ENCODE results near the gene GABRB1. TPM values are rescaled to one million over a fixed set of nuclear protein-coding genes. Genes with fewer than 3 reads are reported as not detected.

The GABRB1 gene
- total and polyA plus RNA-seq, 2 experiments from 2014 or later = 0.26 to 0.97 TPM

GRCh38 chr4:47043821-47044220 is 12.5 kb downstream of the GABRB1 start:
- H3K4me3 Mint-ChIP-seq = no peak overlapping the region

More at GRCh38 chr4:47043821-47044220, 12.5 kb downstream of the GABRB1 start:
- Histone ChIP-seq H3K27ac (ENCODE audit: low read depth) (no peak overlapping the region), H3K9me2 (ENCODE audit: insufficient read depth) (0 out of 2 replicates have a peak, but pooled peaks cover 5% of the 10 kb centered on the region), H2AFZ (no peak overlapping the region), H3K36me3 (ENCODE audit: insufficient read depth) (no peaks in the 10 kb centered on the region), H3K79me2 (replicated peaks; ENCODE audit: insufficient read depth) (no peaks in the 10 kb centered on the region), H3F3A (replicated peaks; ENCODE audit: low read depth) (no peaks in the 10 kb centered on the region), H3K4me2 (no peak overlapping the region), H3K4me3 (no peak overlapping the region), H3K4me1 (ENCODE audit: insufficient read depth) (no peaks in the 10 kb centered on the region), H3K27me3 (ENCODE audit: insufficient read depth) (no peaks in the 10 kb centered on the region), H4K20me1 (replicated peaks; ENCODE audit: insufficient read depth) (no peaks in the 10 kb centered on the region)
- no peak for DNase-seq (ENCODE audit: low spot score)
- Mint-ChIP-seq H3K9me3 (no peaks in the 10 kb centered on the region), H3K36me3 (ENCODE audit: low read depth) (no peaks in the 10 kb centered on the region), H3K4me1 (no peaks in the 10 kb centered on the region), H3K27me3 (ENCODE audit: insufficient read depth, low read depth, poor library complexity) (no peaks in the 10 kb centered on the region), H3K27ac (no peak overlapping the region)
- ATAC-seq = no peak
- TF ChIP-seq POLR2AphosphoS5 (IDR thresholded peaks at IDR 0.05; ENCODE audit: low read depth) (no peak), EZH2 (IDR thresholded peaks at IDR 0.05; ENCODE audit: low read depth, unreplicated experiment) (no peak), JUNB (IDR thresholded peaks at IDR 0.05; ENCODE audit: unreplicated experiment) (no peak), EZH2phosphoT487 (IDR thresholded peaks at IDR 0.05; ENCODE audit: unreplicated experiment) (no peak), ZNF114 (CRISPR knock-in tag; IDR thresholded peaks at IDR 0.05) (no peak)
- TF ChIP-seq, protein P1, sequence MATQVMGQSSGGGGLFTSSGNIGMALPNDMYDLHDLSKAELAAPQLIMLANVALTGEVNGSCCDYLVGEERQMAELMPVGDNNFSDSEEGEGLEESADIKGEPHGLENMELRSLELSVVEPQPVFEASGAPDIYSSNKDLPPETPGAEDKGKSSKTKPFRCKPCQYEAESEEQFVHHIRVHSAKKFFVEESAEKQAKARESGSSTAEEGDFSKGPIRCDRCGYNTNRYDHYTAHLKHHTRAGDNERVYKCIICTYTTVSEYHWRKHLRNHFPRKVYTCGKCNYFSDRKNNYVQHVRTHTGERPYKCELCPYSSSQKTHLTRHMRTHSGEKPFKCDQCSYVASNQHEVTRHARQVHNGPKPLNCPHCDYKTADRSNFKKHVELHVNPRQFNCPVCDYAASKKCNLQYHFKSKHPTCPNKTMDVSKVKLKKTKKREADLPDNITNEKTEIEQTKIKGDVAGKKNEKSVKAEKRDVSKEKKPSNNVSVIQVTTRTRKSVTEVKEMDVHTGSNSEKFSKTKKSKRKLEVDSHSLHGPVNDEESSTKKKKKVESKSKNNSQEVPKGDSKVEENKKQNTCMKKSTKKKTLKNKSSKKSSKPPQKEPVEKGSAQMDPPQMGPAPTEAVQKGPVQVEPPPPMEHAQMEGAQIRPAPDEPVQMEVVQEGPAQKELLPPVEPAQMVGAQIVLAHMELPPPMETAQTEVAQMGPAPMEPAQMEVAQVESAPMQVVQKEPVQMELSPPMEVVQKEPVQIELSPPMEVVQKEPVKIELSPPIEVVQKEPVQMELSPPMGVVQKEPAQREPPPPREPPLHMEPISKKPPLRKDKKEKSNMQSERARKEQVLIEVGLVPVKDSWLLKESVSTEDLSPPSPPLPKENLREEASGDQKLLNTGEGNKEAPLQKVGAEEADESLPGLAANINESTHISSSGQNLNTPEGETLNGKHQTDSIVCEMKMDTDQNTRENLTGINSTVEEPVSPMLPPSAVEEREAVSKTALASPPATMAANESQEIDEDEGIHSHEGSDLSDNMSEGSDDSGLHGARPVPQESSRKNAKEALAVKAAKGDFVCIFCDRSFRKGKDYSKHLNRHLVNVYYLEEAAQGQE (IDR thresholded peaks at IDR 0.05; ENCODE audit: unreplicated experiment) = no peak
- TF ChIP-seq, protein P2, sequence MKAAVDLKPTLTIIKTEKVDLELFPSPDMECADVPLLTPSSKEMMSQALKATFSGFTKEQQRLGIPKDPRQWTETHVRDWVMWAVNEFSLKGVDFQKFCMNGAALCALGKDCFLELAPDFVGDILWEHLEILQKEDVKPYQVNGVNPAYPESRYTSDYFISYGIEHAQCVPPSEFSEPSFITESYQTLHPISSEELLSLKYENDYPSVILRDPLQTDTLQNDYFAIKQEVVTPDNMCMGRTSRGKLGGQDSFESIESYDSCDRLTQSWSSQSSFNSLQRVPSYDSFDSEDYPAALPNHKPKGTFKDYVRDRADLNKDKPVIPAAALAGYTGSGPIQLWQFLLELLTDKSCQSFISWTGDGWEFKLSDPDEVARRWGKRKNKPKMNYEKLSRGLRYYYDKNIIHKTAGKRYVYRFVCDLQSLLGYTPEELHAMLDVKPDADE (IDR thresholded peaks at IDR 0.05) = no peak
- TF ChIP-seq, protein P3, sequence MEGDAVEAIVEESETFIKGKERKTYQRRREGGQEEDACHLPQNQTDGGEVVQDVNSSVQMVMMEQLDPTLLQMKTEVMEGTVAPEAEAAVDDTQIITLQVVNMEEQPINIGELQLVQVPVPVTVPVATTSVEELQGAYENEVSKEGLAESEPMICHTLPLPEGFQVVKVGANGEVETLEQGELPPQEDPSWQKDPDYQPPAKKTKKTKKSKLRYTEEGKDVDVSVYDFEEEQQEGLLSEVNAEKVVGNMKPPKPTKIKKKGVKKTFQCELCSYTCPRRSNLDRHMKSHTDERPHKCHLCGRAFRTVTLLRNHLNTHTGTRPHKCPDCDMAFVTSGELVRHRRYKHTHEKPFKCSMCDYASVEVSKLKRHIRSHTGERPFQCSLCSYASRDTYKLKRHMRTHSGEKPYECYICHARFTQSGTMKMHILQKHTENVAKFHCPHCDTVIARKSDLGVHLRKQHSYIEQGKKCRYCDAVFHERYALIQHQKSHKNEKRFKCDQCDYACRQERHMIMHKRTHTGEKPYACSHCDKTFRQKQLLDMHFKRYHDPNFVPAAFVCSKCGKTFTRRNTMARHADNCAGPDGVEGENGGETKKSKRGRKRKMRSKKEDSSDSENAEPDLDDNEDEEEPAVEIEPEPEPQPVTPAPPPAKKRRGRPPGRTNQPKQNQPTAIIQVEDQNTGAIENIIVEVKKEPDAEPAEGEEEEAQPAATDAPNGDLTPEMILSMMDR (conservative IDR thresholded peaks at IDR 0.05; ENCODE audit: low read depth in 2 of 2) = no peak

Data from GM23338 (cell line).